Measurements from ENCODE around the gene DMRT1. TPM values are rescaled to one million over a fixed set of nuclear protein-coding genes. Genes with fewer than 3 reads are reported as not detected.

Gene DMRT1
- polyA plus RNA-seq, 3 donors from 2014 or later: not detected

Other genes with a start within 250 kb of the DMRT1 start
- gene DMRT3, start 135.0 kb downstream of the DMRT1 start, polyA plus RNA-seq: not detected
- gene DMRT2, start 208.7 kb downstream of the DMRT1 start, polyA plus RNA-seq: not detected

All from immature natural killer cell (primary cell).